Peyer's patch (tissue), 4 donors: ENCODE measurements around the gene CACUL1. TPM values are rescaled to one million over a fixed set of nuclear protein-coding genes. Genes with fewer than 3 reads are reported as not detected.

Experiments
- DNase-seq, 3 donors: peaks; one replicate each; pipeline ENCODE4 v3.0.0-alpha.2; 2017 to 2019
- H3K27ac ChIP-seq, 4 donors: fragments of 200-600 bp; sonication (generic); one replicate each; pipeline ENCODE4 v1.5.1; 2016 to 2019
- H3K27me3 ChIP-seq, 2 donors: fragments of 200-600 bp; sonication (generic); one replicate each; pipeline ENCODE4 v1.5.1; 2019
- H3K36me3 ChIP-seq, 3 donors: fragments of 200-600 bp; sonication (generic); one replicate each; pipeline ENCODE4 v1.5.1; 2016 to 2019
- H3K4me1 ChIP-seq, 4 donors: fragments of 200-600 bp; sonication (generic); one replicate each; pipeline ENCODE4 v1.5.1; 2016 to 2019
- H3K4me3 ChIP-seq, 4 donors: fragments of 200-600 bp; sonication (generic); 1 replicate in 3 of 4; 2 replicates in 1 of 4; pipeline ENCODE4 v1.5.1; 2016 to 2019; ENCODE audit warnings: mild to moderate bottlenecking in 1 of 4
- H3K9me3 ChIP-seq, 4 donors: fragments of 200-600 bp; sonication (generic); one replicate each; pipeline ENCODE4 v1.5.1; 2016 to 2019; ENCODE audit warnings: mild to moderate bottlenecking in 1 of 4
- POLR2A ChIP-seq, 2 donors: fragments of 450-650 bp; IDR thresholded peaks; one replicate each; pipeline ENCODE4 v1.5.1; 2017; ENCODE audit warnings: antibody characterized with exemption in 2 of 2, mild to moderate bottlenecking in 2 of 2, moderate library complexity in 2 of 2
- total RNA-seq, 4 donors: library from RNA; depleted of rRNA; stranded (reverse); fragments of >200 nt; gene quantifications; one replicate each; pipeline ENCODE4 v1.1.0, GENCODE V29; 2016
- TF ChIP-seq, protein P1 (sequence below), 6 experiments: fragments of 450-650 bp in 4 of 6; fragments of 200-600 bp in 2 of 6; sonication (generic) in 1 of 6; IDR thresholded peaks; one replicate each; pipeline ENCODE4 v1.5.1; 2017 to 2019; ENCODE audit warnings: antibody characterized with exemption in 6 of 6, mild to moderate bottlenecking in 3 of 6, moderate library complexity in 1 of 6

The CACUL1 gene
- total RNA-seq, 4 donors from 2014 or later, result 20.6 to 42.6 (median 33.1) TPM

GRCh38 chr10:118729641-118730258 lies 25.0 kb downstream of the CACUL1 start:
- Histone ChIP-seq H3K36me3 (no peaks in the 10 kb centered on the region), H3K4me1 (peaks cover 0 to 38% (median 14%) of the 10 kb centered on the region in 4 donors), H3K27me3 (no peaks in the 10 kb centered on the region), H3K9me3 (no peaks in the 10 kb centered on the region), H3K4me3 (no peak overlapping the region), H3K27ac (peak overlapping the region; percentile 16 to 69 (median 50))
- TF ChIP-seq, protein P1, sequence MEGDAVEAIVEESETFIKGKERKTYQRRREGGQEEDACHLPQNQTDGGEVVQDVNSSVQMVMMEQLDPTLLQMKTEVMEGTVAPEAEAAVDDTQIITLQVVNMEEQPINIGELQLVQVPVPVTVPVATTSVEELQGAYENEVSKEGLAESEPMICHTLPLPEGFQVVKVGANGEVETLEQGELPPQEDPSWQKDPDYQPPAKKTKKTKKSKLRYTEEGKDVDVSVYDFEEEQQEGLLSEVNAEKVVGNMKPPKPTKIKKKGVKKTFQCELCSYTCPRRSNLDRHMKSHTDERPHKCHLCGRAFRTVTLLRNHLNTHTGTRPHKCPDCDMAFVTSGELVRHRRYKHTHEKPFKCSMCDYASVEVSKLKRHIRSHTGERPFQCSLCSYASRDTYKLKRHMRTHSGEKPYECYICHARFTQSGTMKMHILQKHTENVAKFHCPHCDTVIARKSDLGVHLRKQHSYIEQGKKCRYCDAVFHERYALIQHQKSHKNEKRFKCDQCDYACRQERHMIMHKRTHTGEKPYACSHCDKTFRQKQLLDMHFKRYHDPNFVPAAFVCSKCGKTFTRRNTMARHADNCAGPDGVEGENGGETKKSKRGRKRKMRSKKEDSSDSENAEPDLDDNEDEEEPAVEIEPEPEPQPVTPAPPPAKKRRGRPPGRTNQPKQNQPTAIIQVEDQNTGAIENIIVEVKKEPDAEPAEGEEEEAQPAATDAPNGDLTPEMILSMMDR (IDR thresholded peaks at IDR 0.05), result no peak
- TF ChIP-seq POLR2A (IDR thresholded peaks at IDR 0.05), result no peak
- no peak for DNase-seq

- Histone ChIP-seq H3K4me3 (no peak overlapping the region), H3K36me3 (no peaks in the 10 kb centered on the region), H3K4me1 (peaks cover 0 to 38% (median 14%) of the 10 kb centered on the region in 4 donors), H3K9me3 (no peaks in the 10 kb centered on the region), H3K27ac (peak overlapping the region; percentile 16 to 69 (median 40)), H3K27me3 (no peaks in the 10 kb centered on the region)
- DNase-seq, result no peak
- TF ChIP-seq, protein P1 (IDR thresholded peaks at IDR 0.05), result no peak
- no peak for TF ChIP-seq POLR2A (IDR thresholded peaks at IDR 0.05)
Measured at GRCh38 chr10:118729200-118729599, 25.6 kb downstream of the CACUL1 start.

DNA sequence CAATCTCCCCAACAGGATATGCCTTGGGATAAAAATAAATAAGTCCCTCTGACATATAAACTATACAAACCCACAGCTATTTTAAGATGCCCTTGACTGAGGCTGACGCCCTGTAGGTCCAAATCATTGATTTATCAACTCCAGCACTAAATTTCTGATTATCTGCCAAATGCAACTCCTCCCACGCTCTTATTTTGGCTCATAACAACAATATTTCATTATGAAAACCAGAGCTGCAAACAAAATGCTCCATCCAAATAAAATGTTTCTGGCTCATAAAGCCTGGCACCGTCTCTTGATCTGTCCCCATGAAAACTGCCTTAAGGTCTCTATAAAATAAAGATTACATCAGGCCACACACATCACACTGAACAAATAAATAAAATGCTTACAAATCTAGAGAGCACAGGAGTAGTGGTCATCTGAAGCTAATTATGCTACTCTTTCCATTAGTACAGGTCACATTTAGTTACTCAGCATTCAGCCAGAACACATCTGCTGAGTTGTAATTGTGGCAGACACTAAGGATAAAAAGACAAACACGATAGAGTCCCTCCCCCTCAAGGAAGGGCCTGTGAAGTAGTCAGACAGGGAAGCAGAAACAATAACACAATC lies 28.8 kb downstream of the CACUL1 start:
- Histone ChIP-seq H3K27ac (peak overlapping the region in 1 of 4 donors; percentile 11), H3K9me3 (no peaks in the 10 kb centered on the region), H3K36me3 (no peaks in the 10 kb centered on the region), H3K4me3 (no peak overlapping the region), H3K4me1 (peaks cover 0 to 26% (median 8%) of the 10 kb centered on the region in 4 donors), H3K27me3 (no peaks in the 10 kb centered on the region)
- DNase-seq, result no peak
- TF ChIP-seq POLR2A (IDR thresholded peaks at IDR 0.05), result no peak
- TF ChIP-seq, protein P1 (IDR thresholded peaks at IDR 0.05), result no peak

DNA sequence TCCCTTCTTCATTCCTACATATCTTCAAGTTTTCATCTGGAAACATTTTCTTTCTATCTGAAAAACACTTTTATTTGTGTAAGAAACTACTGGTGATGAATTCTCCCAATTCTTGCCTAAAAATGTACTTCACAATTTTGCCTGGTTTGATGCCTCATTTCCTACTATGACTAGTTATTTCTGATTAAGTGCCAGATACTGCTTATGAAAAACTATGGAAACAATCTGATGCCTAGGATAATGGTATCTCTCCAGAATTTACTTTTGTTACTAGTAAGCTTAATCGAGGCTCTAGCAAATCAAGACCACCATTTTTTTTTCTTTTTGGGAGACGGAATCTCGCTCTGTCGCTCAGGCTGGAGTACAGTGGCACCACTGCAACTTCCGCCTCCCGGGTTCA lies 31.3 kb downstream of the CACUL1 start:
- peaks cover 0 to 9% (median 0%) of the 10 kb centered on the region in 4 donors for H3K4me1 ChIP-seq
- no peaks in the 10 kb centered on the region for H3K27me3 ChIP-seq
- TF ChIP-seq POLR2A (IDR thresholded peaks at IDR 0.05), result no peak
- TF ChIP-seq, protein P1 (IDR thresholded peaks at IDR 0.05), result no peak
- no peak overlapping the region for H3K27ac ChIP-seq
- no peaks in the 10 kb centered on the region for H3K36me3 ChIP-seq
- H3K9me3 ChIP-seq, result no peaks in the 10 kb centered on the region
- H3K4me3 ChIP-seq, result no peak overlapping the region
- DNase-seq, result no peak

- H3K4me3 ChIP-seq, result no peak overlapping the region
- no peak for TF ChIP-seq POLR2A (IDR thresholded peaks at IDR 0.05)
- TF ChIP-seq, protein P1 (IDR thresholded peaks at IDR 0.05), result no peak
- DNase-seq, result no peak
- H3K4me1 ChIP-seq, result peaks cover 0 to 11% (median 0%) of the 10 kb centered on the region in 4 donors
- H3K9me3 ChIP-seq, result no peaks in the 10 kb centered on the region
- no peak overlapping the region for H3K27ac ChIP-seq
- H3K36me3 ChIP-seq, result no peaks in the 10 kb centered on the region
- H3K27me3 ChIP-seq, result no peaks in the 10 kb centered on the region
Measured at GRCh38 chr10:118721539-118721876, 33.3 kb downstream of the CACUL1 start.
